Nephron progenitor cell (in vitro differentiated cells): ENCODE results near the gene FRMD4B.

Source experiments
- DNase-seq: peaks from one replicate; pipeline ENCODE4 v3.0.0; 2021
- H3K27ac Mint-ChIP-seq: 2 replicates; pipeline ENCODE4 v1.8.0; 2021; ENCODE audit warnings: mild to moderate bottlenecking, moderate library complexity, mixed read lengths
- H3K27me3 Mint-ChIP-seq: 2 replicates; pipeline ENCODE4 v1.8.0; 2021; ENCODE audit warnings: mild to moderate bottlenecking, low read depth, mixed read lengths; ENCODE audit not compliant: poor library complexity
- H3K36me3 Mint-ChIP-seq: 2 replicates; pipeline ENCODE4 v1.8.0; 2021; ENCODE audit warnings: low read depth, mixed read lengths
- H3K4me1 Mint-ChIP-seq: 2 replicates; pipeline ENCODE4 v1.8.0; 2021; ENCODE audit warnings: mixed read lengths
- H3K4me3 Mint-ChIP-seq: 2 replicates; pipeline ENCODE4 v1.8.0; 2021; ENCODE audit warnings: mild to moderate bottlenecking, moderate library complexity, mixed read lengths
- H3K9me3 Mint-ChIP-seq: 2 replicates; pipeline ENCODE4 v1.8.0; 2021; ENCODE audit warnings: mild to moderate bottlenecking, moderate library complexity, mixed read lengths
- TF ChIP-seq, protein P1 (sequence below): fragments of 200-600 bp; sonication (generic); IDR thresholded peaks from 2 replicates; pipeline ENCODE4 v1.5.0; 2021; ENCODE audit warnings: antibody characterized with exemption

Gene FRMD4B

DNA sequence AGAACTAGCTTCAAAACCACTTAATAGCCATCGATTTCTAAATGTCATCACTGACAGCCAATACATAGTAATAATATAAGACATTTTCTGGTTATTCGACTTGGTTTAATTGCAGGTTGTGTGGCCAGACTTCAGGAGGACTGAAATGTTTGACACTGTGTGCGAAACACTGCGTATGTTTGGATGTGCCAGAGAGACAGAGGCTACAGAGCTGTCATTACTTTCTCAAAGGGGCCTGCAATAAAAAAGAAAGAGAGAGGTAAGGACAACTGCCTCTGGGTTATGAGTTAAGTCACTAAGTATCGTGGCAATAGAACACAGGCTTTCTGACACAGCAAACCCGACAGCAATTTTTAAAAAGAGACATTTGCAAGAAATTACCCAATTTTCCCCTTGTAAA is 264.4 kb downstream of the FRMD4B start:
- Mint-ChIP-seq H3K36me3 (no peaks in the 10 kb centered on the region), H3K4me3 (peak overlapping the region; percentile 50), H3K9me3 (no peaks in the 10 kb centered on the region), H3K27ac (peak overlapping the region; percentile 73), H3K27me3 (peaks cover 11% of the 10 kb centered on the region), H3K4me1 (peaks cover 36% of the 10 kb centered on the region)
- DNase-seq = no peak
- TF ChIP-seq, protein P1, sequence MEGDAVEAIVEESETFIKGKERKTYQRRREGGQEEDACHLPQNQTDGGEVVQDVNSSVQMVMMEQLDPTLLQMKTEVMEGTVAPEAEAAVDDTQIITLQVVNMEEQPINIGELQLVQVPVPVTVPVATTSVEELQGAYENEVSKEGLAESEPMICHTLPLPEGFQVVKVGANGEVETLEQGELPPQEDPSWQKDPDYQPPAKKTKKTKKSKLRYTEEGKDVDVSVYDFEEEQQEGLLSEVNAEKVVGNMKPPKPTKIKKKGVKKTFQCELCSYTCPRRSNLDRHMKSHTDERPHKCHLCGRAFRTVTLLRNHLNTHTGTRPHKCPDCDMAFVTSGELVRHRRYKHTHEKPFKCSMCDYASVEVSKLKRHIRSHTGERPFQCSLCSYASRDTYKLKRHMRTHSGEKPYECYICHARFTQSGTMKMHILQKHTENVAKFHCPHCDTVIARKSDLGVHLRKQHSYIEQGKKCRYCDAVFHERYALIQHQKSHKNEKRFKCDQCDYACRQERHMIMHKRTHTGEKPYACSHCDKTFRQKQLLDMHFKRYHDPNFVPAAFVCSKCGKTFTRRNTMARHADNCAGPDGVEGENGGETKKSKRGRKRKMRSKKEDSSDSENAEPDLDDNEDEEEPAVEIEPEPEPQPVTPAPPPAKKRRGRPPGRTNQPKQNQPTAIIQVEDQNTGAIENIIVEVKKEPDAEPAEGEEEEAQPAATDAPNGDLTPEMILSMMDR = no peak

DNA sequence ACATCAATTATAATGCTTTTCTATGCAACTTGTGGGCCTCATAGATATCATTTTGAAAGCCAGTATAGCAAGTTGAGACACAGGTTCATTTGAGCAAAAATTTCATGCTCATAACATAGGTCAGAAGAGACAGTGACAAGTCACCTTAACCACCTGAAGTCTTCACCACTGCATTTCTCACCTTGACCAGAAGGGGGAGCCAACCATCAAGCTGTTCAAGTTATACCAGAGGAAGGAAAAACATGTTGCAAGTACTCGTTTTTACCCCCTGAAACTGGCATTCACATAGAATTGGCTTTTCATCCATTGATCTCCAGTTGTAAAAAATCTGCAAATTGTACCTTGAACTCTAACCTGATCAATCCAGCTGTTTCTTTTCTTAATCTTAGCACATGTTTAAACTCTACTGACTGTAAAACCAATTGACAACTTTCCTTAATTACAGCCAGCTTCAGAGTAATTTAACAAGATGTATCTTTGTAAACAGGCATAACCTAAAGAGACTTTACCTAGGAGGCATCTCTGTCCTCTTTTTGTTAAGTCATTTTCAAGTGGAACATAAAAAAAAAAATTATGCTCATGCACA is 264.9 kb downstream of the FRMD4B start:
- H3K4me1 Mint-ChIP-seq = peaks cover 36% of the 10 kb centered on the region
- peak; percentile 81 for DNase-seq
- H3K27me3 Mint-ChIP-seq = peaks cover 11% of the 10 kb centered on the region
- no peaks in the 10 kb centered on the region for H3K9me3 Mint-ChIP-seq
- H3K4me3 Mint-ChIP-seq = no peak overlapping the region
- H3K36me3 Mint-ChIP-seq = no peaks in the 10 kb centered on the region
- no peak overlapping the region for H3K27ac Mint-ChIP-seq
- TF ChIP-seq, protein P1 = peak; percentile 93
